K562 (cell line): Measurements from ENCODE around the gene PSAT1. TPM values are rescaled to one million over a fixed set of nuclear protein-coding genes. Genes with fewer than 3 reads are reported as not detected.

ENCODE experiments used
- ATAC-seq: fragments of 200-7000 bp; cut with Tn5 transposase; 3 replicates; pipeline ENCODE4 v1.9.1; 2020; ENCODE audit warnings: moderate library complexity
- BruUV-seq: library from RNA; stranded (reverse); fragments of 400-500 nt; replicated peaks from 2 replicates; lab custom pipeline; 2021; lab: Mats Ljungman, UMichigan
- CTCF ChIA-PET: fragments of 300-600 bp; formaldehyde crosslinking; extraction: SDS; loops from one replicate; lab custom pipeline; 2021; ENCODE audit warnings: low intra/inter-chr PET ratio; lab: Yijun Ruan, JAX
- POLR2A ChIA-PET: fragments of 300-600, 350-650 bp; sonication (Branson Sonifier 250); formaldehyde crosslinking; extraction: SDS; loops from one replicate; lab custom pipeline; 2021; ENCODE audit warnings: antibody characterized with exemption, inconsistent platforms; lab: Yijun Ruan, JAX
- DNase-seq, 4 experiments: peaks; one replicate each; pipeline versions ENCODE4 v3.0.0 to v3.0.0-alpha.2; 2011 to 2018; ENCODE audit warnings: low spot score in 3 of 4, mixed read lengths in 3 of 4; ENCODE audit errors: extremely low read depth in 1 of 4
- FAIRE-seq: peaks from 2 replicates; lab custom pipeline; 2011; peaks lifted over from hg19 to GRCh38; lab: Jason Lieb, UNC
- H2AFZ ChIP-seq: 2 replicates; pipeline ENCODE4 v1.6.0; 2011; ENCODE audit warnings: low read depth, low read length, control low read depth, inconsistent platforms
- H3K27ac ChIP-seq: fragments of 200-600 bp; 3 replicates; pipeline ENCODE4 v1.8.0; 2011; ENCODE audit warnings: low read depth, mild to moderate bottlenecking, control low read depth, inconsistent platforms, low read length, moderate library complexity, mixed read lengths; ENCODE audit errors: extremely low read depth
- H3K27me3 ChIP-seq, 2 experiments: fragments of 300-600 bp in 1 of 2; 2 replicates in 1 of 2; 3 replicates in 1 of 2; pipeline versions ENCODE4 v1.6.0 to v1.8.0; 2011; ENCODE audit warnings: inconsistent platforms in 2 of 2, low read length in 2 of 2, mild to moderate bottlenecking in 1 of 2, mixed read lengths in 1 of 2, moderate library complexity in 1 of 2; ENCODE audit not compliant: control insufficient read depth in 2 of 2, insufficient read depth in 2 of 2
- H3K36me3 ChIP-seq: fragments of 300-600 bp; 3 replicates; pipeline ENCODE4 v1.8.0; 2011; ENCODE audit warnings: mild to moderate bottlenecking, low read length, inconsistent platforms; ENCODE audit not compliant: control insufficient read depth, insufficient read depth
- H3K4me1 ChIP-seq, 2 experiments: fragments of 200-600 bp in 1 of 2; replicated peaks in 1 of 2; 2 replicates in 1 of 2; 3 replicates in 1 of 2; pipeline versions ENCODE4 v1.5.1 to v1.8.0; 2011; ENCODE audit warnings: inconsistent platforms in 2 of 2, low read length in 2 of 2, mild to moderate bottlenecking in 1 of 2, mixed read lengths in 1 of 2, moderate library complexity in 1 of 2; ENCODE audit not compliant: control insufficient read depth in 2 of 2, insufficient read depth in 2 of 2
- H3K4me2 ChIP-seq: 2 replicates; pipeline ENCODE4 v1.6.1; 2011; ENCODE audit warnings: low read length, control low read depth, inconsistent platforms, mixed read lengths; ENCODE audit not compliant: insufficient read depth
- H3K4me3 ChIP-seq: fragments of 200-600 bp; sonication (generic), shearing (Covaris generic); 2 replicates; pipeline ENCODE4 v1.5.1; 2016; ENCODE audit warnings: control low read depth, inconsistent platforms
- H3K79me2 ChIP-seq: fragments of 200-600 bp; 3 replicates; pipeline ENCODE4 v1.8.0; 2011; ENCODE audit warnings: low read length, inconsistent platforms; ENCODE audit not compliant: control insufficient read depth, insufficient read depth
- H3K9ac ChIP-seq, 2 experiments: 2 replicates each; pipeline versions ENCODE4 v1.6.0 to v1.6.1; 2011; ENCODE audit warnings: low read depth in 2 of 2, low read length in 2 of 2, control low read depth in 1 of 2, inconsistent platforms in 1 of 2, mild to moderate bottlenecking in 1 of 2, mixed read lengths in 1 of 2; ENCODE audit not compliant: insufficient read depth in 1 of 2
- H3K9me1 ChIP-seq: one replicate; pipeline ENCODE4 v1.6.0; 2011; ENCODE audit warnings: inconsistent platforms, mild to moderate bottlenecking, low read length, moderate library complexity; ENCODE audit not compliant: control insufficient read depth, insufficient read depth
- H3K9me3 ChIP-seq: replicated peaks from 2 replicates; pipeline ENCODE4 v1.5.1; 2011; ENCODE audit warnings: low read depth, low read length, inconsistent platforms; ENCODE audit not compliant: control insufficient read depth, insufficient read depth
- H4K20me1 ChIP-seq: replicated peaks from 2 replicates; pipeline ENCODE4 v1.6.1; 2011; ENCODE audit warnings: low read length, inconsistent platforms, mixed read lengths; ENCODE audit not compliant: control insufficient read depth, insufficient read depth
- ARHGAP35 ChIP-seq: fragments of 450-650 bp; IDR thresholded peaks from 2 replicates; pipeline ENCODE4 v1.6.1; 2018; ENCODE audit not compliant: partially characterized antibody
- GABPB1 ChIP-seq: sonication (generic); formaldehyde crosslinking; IDR thresholded peaks from 2 replicates; pipeline ENCODE4 v1.8.0; 2022; ENCODE audit warnings: mild to moderate bottlenecking, missing genetic modification reagents
- NFYB ChIP-seq: IDR thresholded peaks from 2 replicates; pipeline ENCODE4 v1.6.1; 2011; ENCODE audit warnings: mild to moderate bottlenecking, moderate library complexity; ENCODE audit not compliant: insufficient read length; ENCODE audit errors: extremely low read depth
- RHOXF2B ChIP-seq: fragments of 250-450 bp; sonication (Bioruptor Pico); conservative IDR thresholded peaks from 2 replicates; pipeline ENCODE4 v1.5.1; 2021
- U2AF2 ChIP-seq: fragments of 200-400 bp; formaldehyde crosslinking; optimal IDR thresholded peaks from 2 replicates; pipeline ENCODE3; 2017; ENCODE audit warnings: low read depth, mild to moderate bottlenecking, low read length
- ZFPM2 ChIP-seq: fragments of 250-450 bp; sonication (Bioruptor Pico); IDR thresholded peaks from 2 replicates; pipeline ENCODE4 v1.5.1; 2022; ENCODE audit warnings: mild to moderate bottlenecking
- WGBS: fragments of 100-300 bp; shearing (Covaris generic); methylation state at CpG from one replicate; pipeline ENCODE4 v1.1.6; 2016; ENCODE audit warnings: low coverage, mixed read lengths; ENCODE audit not compliant: insufficient coverage; ENCODE audit errors: missing lambda C conversion rate; 5-methylcytosine and 5-hydroxymethylcytosine counted together
- in situ Hi-C: fragments of 300-500 bp; cut with MboI; formaldehyde crosslinking; loops from 4 replicates; pipeline ENCODE4 v1.15.0; 2018; ENCODE audit warnings: inconsistent platforms, mixed read lengths
- intact Hi-C: fragments of 100-400 bp; cut with micrococcal nuclease; formaldehyde crosslinking; loops from 2 replicates; pipeline ENCODE4 v1.14.2; 2022
- polyA plus RNA-seq, 8 experiments: library from polyadenylated mRNA; depleted of rRNA in 4 of 8; stranded (reverse) in 5 of 8; unstranded in 3 of 8; fragments of >200 nt; fragmentation: Nextera tagmentation in 2 of 8; fragmentation: Illumina TruSeq in 1 of 8; extraction: Ambion mirVana in 2 of 8; extraction: Trizol in 1 of 8; gene quantifications; 2 replicates each; pipeline versions ENCODE4 v1.2.1 to v1.2.3, GENCODE V29; 2011 to 2014; ENCODE audit warnings: inconsistent platforms in 1 of 8, missing spikeins in 1 of 8
- total RNA-seq, 7 experiments: library from RNA; depleted of rRNA in 6 of 7; stranded (reverse); fragments of >200 nt in 6 of 7; fragmentation: Illumina TruSeq in 2 of 7; extraction: Trizol in 2 of 7; gene quantifications; 2 replicates each; pipeline versions ENCODE4 v1.2.1 to v1.2.3, GENCODE V29; 2011 to 2021; ENCODE audit warnings: low replicate concordance in 1 of 7
- TF ChIP-seq, protein P1 (sequence below): fragments of 450-650 bp; IDR thresholded peaks from 2 replicates; pipeline ENCODE4 v1.6.1; 2016; ENCODE audit warnings: low read depth
- TF ChIP-seq, protein P2 (sequence below): sonication (generic); formaldehyde crosslinking; IDR thresholded peaks from 2 replicates; pipeline ENCODE4 v1.9.0; 2022; ENCODE audit warnings: mild to moderate bottlenecking, missing genetic modification reagents

The PSAT1 gene
- total and polyA plus RNA-seq, 9 of the 15 experiments (the other 6 are each of a cell fraction or from before 2014, with no cell fraction given): 29.7 to 151 (median 98.3) TPM

DNA sequence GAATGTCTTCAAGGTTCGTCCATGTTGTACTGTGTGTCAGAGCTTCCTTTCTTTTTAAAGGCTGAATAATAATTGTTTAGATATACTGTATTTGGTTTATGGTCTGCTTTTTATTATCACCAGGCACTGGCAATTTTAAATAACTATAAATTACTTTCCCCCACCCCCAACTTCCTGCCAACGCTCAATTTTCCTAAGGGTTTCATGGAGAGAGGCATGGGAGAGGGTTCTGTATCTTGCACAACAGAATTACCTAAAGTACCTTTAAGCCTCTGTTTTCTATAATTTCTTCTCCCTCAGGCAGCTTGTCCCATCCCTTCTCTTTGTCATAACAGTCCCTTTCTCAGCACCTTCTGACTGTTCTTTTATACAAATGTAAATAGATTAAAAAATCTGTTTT is 10.4 kb downstream of the PSAT1 start:
- ATAC-seq (no peak), FAIRE-seq (no peak)
- in situ Hi-C loops: no loop called here
- TF ChIP-seq NFYB (no peak), ARHGAP35 (no peak), GABPB1 (CRISPR knock-in tag) (no peak), RHOXF2B (CRISPR knock-in tag) (no peak), ZFPM2 (CRISPR knock-in tag) (no peak), U2AF2 (no peak)
- TF ChIP-seq, protein P1, sequence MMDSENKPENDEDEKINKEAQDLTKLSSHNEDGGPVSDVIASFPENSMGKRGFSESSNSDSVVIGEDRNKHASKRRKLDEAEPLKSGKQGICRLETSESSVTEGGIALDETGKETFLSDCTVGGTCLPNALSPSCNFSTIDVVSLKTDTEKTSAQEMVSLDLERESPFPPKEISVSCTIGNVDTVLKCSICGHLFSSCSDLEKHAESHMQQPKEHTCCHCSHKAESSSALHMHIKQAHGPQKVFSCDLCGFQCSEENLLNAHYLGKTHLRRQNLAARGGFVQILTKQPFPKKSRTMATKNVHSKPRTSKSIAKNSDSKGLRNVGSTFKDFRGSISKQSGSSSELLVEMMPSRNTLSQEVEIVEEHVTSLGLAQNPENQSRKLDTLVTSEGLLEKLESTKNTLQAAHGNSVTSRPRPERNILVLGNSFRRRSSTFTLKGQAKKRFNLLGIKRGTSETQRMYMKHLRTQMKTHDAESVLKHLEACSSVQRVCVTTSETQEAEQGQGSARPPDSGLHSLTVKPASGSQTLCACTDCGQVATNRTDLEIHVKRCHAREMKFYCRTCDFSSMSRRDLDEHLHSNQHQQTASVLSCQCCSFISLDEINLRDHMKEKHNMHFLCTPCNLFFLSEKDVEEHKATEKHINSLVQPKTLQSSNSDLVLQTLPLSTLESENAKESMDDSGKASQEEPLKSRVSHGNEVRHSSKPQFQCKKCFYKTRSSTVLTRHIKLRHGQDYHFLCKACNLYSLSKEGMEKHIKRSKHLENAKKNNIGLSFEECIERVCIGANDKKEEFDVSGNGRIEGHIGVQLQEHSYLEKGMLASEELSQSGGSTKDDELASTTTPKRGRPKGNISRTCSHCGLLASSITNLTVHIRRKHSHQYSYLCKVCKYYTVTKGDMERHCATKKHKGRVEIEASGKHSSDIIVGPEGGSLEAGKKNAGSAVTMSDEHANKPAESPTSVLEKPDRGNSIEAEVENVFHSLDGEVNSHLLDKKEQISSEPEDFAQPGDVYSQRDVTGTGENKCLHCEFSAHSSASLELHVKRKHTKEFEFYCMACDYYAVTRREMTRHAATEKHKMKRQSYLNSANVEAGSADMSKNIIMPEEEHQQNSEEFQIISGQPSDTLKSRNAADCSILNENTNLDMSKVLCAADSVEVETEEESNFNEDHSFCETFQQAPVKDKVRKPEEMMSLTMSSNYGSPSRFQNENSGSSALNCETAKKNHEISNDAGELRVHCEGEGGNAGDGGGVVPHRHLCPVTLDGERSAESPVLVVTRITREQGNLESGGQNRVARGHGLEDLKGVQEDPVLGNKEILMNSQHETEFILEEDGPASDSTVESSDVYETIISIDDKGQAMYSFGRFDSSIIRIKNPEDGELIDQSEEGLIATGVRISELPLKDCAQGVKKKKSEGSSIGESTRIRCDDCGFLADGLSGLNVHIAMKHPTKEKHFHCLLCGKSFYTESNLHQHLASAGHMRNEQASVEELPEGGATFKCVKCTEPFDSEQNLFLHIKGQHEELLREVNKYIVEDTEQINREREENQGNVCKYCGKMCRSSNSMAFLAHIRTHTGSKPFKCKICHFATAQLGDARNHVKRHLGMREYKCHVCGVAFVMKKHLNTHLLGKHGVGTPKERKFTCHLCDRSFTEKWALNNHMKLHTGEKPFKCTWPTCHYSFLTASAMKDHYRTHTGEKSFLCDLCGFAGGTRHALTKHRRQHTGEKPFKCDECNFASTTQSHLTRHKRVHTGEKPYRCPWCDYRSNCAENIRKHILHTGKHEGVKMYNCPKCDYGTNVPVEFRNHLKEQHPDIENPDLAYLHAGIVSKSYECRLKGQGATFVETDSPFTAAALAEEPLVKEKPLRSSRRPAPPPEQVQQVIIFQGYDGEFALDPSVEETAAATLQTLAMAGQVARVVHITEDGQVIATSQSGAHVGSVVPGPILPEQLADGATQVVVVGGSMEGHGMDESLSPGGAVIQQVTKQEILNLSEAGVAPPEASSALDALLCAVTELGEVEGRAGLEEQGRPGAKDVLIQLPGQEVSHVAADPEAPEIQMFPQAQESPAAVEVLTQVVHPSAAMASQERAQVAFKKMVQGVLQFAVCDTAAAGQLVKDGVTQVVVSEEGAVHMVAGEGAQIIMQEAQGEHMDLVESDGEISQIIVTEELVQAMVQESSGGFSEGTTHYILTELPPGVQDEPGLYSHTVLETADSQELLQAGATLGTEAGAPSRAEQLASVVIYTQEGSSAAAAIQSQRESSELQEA: no peak
- TF ChIP-seq, protein P2, sequence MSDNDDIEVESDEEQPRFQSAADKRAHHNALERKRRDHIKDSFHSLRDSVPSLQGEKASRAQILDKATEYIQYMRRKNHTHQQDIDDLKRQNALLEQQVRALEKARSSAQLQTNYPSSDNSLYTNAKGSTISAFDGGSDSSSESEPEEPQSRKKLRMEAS (CRISPR knock-in tag): no peak
- TF ChIP-seq, all 486 proteins: peak for 0
- DNase-seq: no peak
- BruUV-seq: no TSS peak
- Histone ChIP-seq H3K79me2 (no peaks in the 10 kb centered on the region; the same call in 2 of the 3 replicates), H3K36me3 (peaks cover 65% of the 10 kb centered on the region), H3K27ac (no peak overlapping the region), H3K9me3 (no peaks in the 10 kb centered on the region), H3K9ac (no peak overlapping the region), H2AFZ (no peak overlapping the region), H3K4me3 (no peak overlapping the region), H4K20me1 (0 out of 2 replicates have a peak, but pooled peaks cover 4% of the 10 kb centered on the region), H3K27me3 (no peaks in the 10 kb centered on the region), H3K4me2 (no peak overlapping the region), H3K4me1 (no peaks in the 10 kb centered on the region; a peak in 1 of 5 replicates), H3K9me1 (no peaks in the 10 kb centered on the region)
- WGBS: 50% methylated on average over 2 of the region's 2 CpGs
- ChIA-PET CTCF (no interaction called here), POLR2A (no interaction called here)
- intact Hi-C loops: no loop called here
